GM06990 (cell line): ENCODE results near the gene RPS8.
A peak's percentile ranks its signal among the peaks of the same experiment; 100 is the strongest.
"Not testable (repeated sequence)": the region's sequence is repeated elsewhere in the genome, so short reads cannot be mapped to it uniquely, and the experiment has no call there.

Experiments used
- DNase-seq: peaks from one replicate; pipeline ENCODE4 v3.0.0-alpha.2; 2011; ENCODE audit not compliant: insufficient read length; ENCODE audit errors: extremely low read depth
- H3K27me3 ChIP-seq: replicated peaks from 2 replicates; pipeline ENCODE4 v1.6.0; 2011; ENCODE audit warnings: low read length; ENCODE audit not compliant: control insufficient read depth, insufficient read depth
- H3K36me3 ChIP-seq: 2 replicates; pipeline ENCODE4 v1.5.1; 2011; ENCODE audit warnings: low read length; ENCODE audit not compliant: control insufficient read depth, insufficient read depth
- H3K4me3 ChIP-seq: replicated peaks from 2 replicates; pipeline ENCODE4 v1.5.1; 2011; ENCODE audit warnings: low read depth, mild to moderate bottlenecking, control low read depth, low read length
- TF ChIP-seq, protein P1 (sequence below): IDR thresholded peaks from 2 replicates; pipeline ENCODE4 v1.5.1; 2011; ENCODE audit warnings: low read length, control low read depth, mild to moderate bottlenecking, inconsistent platforms; ENCODE audit not compliant: insufficient read depth, poor library complexity, severe bottlenecking

The RPS8 gene

DNA sequence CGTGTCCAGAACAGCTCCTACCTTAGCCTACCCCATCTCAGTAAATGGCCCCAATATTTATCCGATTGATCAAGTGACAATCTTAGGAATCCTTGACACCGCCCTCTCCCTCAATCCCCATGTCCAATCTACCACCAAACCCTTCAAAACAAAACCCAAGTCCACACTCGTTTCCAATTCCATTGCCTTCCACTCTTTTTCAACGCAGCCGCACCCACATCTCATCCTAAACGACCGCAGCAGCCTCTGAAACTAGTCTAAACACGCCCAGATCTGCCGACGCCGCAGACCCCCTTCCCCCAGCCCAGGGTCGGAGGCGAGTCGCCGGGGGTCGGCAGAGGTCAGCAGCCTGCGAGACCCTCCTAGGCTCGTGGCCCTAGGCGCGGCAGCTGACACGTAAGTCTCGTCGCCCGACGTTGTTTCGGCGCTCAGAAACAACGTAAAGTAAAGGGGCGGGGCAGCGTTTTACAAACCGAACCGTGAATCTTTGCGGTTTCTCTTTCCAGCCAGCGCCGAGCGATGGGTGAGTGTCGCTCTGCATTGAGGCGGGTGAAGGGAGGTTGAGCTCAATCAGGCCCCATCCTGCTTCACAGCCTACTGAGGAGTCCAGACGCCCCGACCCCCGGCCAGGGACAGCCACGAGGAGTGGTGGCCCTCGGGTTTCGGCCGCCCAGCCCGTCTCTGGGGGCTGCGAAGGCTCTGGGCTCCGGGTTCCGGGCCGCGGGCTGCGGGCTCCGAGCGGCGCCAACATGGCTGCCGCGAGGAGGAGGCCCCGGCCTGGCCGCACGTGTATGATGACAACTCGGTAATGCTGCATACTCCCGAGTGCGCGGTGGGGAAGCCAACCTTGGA, at the start of gene RPS8:
RPS8 (plus strand) TSS at position 463 of the 852 bp plus-strand sequence; CDS start at position 520, 57 bp downstream.
- H3K4me3 ChIP-seq: peak within 1 kb of the TSS; percentile 92
- no peaks in the 10 kb centered on the region for H3K27me3 ChIP-seq
- H3K36me3 ChIP-seq: peaks cover 22% of the 10 kb centered on the region
- TF ChIP-seq, protein P1, sequence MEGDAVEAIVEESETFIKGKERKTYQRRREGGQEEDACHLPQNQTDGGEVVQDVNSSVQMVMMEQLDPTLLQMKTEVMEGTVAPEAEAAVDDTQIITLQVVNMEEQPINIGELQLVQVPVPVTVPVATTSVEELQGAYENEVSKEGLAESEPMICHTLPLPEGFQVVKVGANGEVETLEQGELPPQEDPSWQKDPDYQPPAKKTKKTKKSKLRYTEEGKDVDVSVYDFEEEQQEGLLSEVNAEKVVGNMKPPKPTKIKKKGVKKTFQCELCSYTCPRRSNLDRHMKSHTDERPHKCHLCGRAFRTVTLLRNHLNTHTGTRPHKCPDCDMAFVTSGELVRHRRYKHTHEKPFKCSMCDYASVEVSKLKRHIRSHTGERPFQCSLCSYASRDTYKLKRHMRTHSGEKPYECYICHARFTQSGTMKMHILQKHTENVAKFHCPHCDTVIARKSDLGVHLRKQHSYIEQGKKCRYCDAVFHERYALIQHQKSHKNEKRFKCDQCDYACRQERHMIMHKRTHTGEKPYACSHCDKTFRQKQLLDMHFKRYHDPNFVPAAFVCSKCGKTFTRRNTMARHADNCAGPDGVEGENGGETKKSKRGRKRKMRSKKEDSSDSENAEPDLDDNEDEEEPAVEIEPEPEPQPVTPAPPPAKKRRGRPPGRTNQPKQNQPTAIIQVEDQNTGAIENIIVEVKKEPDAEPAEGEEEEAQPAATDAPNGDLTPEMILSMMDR: no peak
- DNase-seq: peak; percentile 86

DNA sequence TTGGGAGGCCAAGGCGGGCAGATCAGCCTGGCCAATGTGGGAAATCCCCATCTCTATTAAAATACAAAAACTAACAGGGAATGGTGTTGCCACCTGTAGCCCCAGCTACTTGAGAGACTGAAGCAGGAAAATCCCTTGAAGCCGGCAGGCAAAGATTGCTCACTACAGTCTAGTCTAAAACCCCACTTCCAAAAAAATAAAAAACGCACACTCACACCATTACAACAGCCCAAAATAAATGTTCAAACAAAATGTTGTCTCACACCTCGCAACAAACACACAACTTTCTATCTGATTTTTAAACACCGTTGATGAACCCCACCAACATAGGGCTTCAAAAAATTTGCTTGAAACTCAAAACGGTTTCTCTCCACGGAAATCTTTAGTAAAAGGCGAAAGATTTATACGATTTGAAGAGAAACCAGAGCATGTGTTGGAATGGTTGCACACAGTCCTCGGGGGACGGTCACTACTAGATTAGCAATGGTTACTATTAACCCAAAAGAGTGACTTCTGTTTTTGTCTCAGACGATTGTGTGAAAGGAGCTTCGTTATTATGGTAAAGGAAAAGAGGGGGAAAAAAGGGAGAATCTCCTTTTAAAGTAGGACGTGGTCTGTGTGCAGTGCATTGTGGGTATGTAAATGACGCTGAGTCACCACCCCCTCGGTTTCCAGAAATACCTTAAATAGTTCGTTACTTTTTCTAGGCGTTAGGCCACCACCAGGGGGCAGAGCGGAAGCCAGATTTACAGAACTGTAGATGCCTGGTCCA, 44.4 kb upstream of the RPS8 start, which contains the start of gene RNU5D-1:
RNU5D-1 (minus strand) TSS at position 430 of the 772 bp plus-strand sequence.
- no peaks in the 10 kb centered on the region for H3K27me3 ChIP-seq
- H3K36me3 ChIP-seq: no peaks in the 10 kb centered on the region
- TF ChIP-seq, protein P1: peak; percentile 85
- peak within 1 kb of the TSS; percentile 37 for H3K4me3 ChIP-seq
- DNase-seq: peak; percentile 93

DNA sequence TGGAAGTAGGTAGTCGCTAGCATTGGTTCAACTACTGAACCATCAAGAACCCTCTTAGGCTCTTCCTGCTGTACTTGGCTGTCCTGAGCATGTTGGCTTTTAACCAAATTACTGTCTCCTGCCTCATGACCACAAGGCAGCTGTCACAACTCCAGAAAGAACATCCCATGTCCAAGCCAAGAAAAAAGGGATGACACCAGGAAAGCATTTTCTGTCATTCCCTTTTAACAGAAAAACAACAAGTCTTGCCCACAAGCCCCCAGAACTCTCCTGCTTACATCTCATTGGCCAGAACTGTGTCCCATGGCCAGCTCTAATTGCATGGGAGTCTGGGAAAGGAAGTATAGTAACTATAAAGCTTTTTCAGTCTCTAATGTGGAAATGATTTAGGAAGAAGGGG, 42.0 kb upstream of the RPS8 start:
- TF ChIP-seq, protein P1: no peak
- DNase-seq: no peak

DNA sequence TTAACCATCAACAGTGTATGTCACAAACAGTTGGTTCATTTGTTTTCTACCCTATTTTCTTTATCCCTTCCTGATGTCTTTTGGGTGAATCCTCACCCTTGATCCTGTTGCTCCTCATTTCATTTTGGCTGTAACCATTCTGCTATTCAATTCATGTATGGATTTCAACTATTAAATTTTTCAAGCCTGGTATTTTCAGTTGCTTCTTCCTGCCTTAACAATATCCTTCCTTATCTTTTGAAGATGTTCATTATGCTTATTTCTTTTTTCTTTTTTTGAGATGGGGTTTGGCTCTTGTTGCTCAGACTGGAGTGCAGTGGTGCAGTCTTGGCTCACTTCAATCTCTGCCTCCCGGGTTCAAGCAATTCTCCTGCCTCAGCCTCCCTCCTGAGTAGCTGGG, 41.6 kb upstream of the RPS8 start:
- Histone ChIP-seq H3K27me3 (no peaks in the 10 kb centered on the region), H3K4me3 (no peak overlapping the region), H3K36me3 (no peaks in the 10 kb centered on the region)
- TF ChIP-seq, protein P1: no peak
- no peak for DNase-seq

More for the DNA sequence above, 42.0 kb upstream of the RPS8 start:
- Histone ChIP-seq H3K4me3 (no peak overlapping the region), H3K36me3 (no peaks in the 10 kb centered on the region), H3K27me3 (no peaks in the 10 kb centered on the region)

DNA sequence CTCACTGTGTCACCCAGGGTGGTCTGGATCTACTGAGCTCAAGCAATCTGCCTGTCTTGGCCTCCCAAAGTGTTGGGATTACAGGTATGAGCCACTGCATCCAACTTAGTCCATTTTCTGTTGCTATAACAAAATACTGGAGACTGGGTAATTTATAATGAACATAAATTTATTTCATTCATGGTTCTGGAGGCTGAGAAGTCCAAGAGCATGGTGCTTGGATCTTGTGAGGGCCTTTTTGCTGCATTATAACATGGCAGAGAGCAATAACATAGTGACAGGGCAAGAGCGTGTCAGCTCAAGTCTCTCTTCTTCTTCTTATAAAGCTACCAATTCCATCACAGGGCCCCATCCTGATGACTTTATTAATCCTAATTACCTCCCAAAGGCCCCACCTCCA, 39.3 kb upstream of the RPS8 start:
- Histone ChIP-seq H3K27me3 (no peaks in the 10 kb centered on the region), H3K36me3 (no peaks in the 10 kb centered on the region), H3K4me3 (no peak overlapping the region)
- no peak for DNase-seq
- TF ChIP-seq, protein P1: no peak

DNA sequence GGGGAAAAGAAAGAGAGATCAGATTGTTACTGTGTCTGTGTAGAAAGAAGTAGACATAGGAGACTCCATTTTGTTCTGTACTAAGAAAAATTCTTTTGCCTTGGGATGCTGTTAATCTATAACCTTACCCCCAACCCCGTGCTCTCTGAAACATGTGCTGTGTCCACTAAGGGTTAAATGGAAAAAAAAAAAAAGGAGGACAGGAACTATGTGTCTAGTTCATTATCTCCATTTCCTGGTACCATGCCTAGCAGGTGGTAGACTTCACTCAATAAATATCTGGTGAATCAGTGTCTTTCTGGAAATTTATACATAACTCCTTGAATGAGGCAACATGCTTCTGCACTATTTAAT, 36.4 kb upstream of the RPS8 start:
- H3K4me3 ChIP-seq: peak overlapping the region; percentile 72
- not testable (repeated sequence) for H3K27me3 ChIP-seq, DNase-seq, H3K36me3 ChIP-seq
